Sigmoid colon (tissue), 7 donors: ENCODE results near the gene MBNL1. TPM values are rescaled to one million over a fixed set of nuclear protein-coding genes. Genes with fewer than 3 reads are reported as not detected.

Experiments
- DNase-seq: peaks from one replicate; pipeline ENCODE4 v3.0.0-alpha.2; 2019
- H3K27ac ChIP-seq, 4 donors: fragments of 200-600 bp; sonication (generic); one replicate each; pipeline ENCODE4 v1.5.1; 2016 to 2019; ENCODE audit warnings: mild to moderate bottlenecking in 1 of 4
- H3K27me3 ChIP-seq, 3 donors: fragments of 200-600 bp; sonication (generic); one replicate each; pipeline ENCODE4 v1.5.1; 2019; ENCODE audit warnings: mild to moderate bottlenecking in 1 of 3
- H3K36me3 ChIP-seq, 4 donors: fragments of 200-600 bp; sonication (generic); one replicate each; pipeline ENCODE4 v1.5.1; 2016 to 2019
- H3K4me1 ChIP-seq, 4 donors: fragments of 200-600 bp; sonication (generic); one replicate each; pipeline ENCODE4 v1.5.1; 2017 to 2019
- H3K4me3 ChIP-seq, 4 donors: fragments of 200-600 bp; sonication (generic); one replicate each; pipeline ENCODE4 v1.5.1; 2017 to 2019; ENCODE audit warnings: mild to moderate bottlenecking in 2 of 4, moderate library complexity in 1 of 4
- H3K9me3 ChIP-seq, 4 donors: fragments of 200-600 bp in 3 of 4; sonication (generic) in 3 of 4; one replicate each; pipeline versions ENCODE4 v1.5.1 to v1.6.1; 2013 to 2019
- EP300 ChIP-seq, 4 donors: sonication (generic); formaldehyde crosslinking; IDR thresholded peaks; one replicate each; pipeline ENCODE4 v1.6.1; 2017; ENCODE audit warnings: antibody characterized with exemption in 4 of 4
- POLR2A ChIP-seq, 2 donors: fragments of 450-650 bp; IDR thresholded peaks; one replicate each; pipeline ENCODE4 v1.6.1; 2016; ENCODE audit warnings: antibody characterized with exemption in 2 of 2, mild to moderate bottlenecking in 2 of 2, moderate library complexity in 2 of 2
- POLR2AphosphoS5 ChIP-seq, 4 donors: sonication (generic); formaldehyde crosslinking; IDR thresholded peaks; one replicate each; pipeline ENCODE4 v1.6.1; 2017; ENCODE audit warnings: antibody characterized with exemption in 4 of 4
- WGBS, 2 donors: extraction: QIAGEN DNeasy Blood & Tissue Kit; methylation state at CpG; one replicate each; pipeline ENCODE4 v1.1.7; 2013; 5-methylcytosine and 5-hydroxymethylcytosine counted together
- intact Hi-C: fragments of 100-400 bp; cut with DNase I; formaldehyde crosslinking; loops from one replicate; pipeline ENCODE4 v1.15.1; 2023
- polyA plus RNA-seq, 3 donors: library from polyadenylated mRNA; stranded (reverse); fragments of 200-250 nt; gene quantifications; one replicate each; pipeline ENCODE4 v1.2.3, GENCODE V29; 2013
- total RNA-seq, 4 donors: library from RNA; depleted of rRNA; stranded (reverse); fragments of >200 nt; gene quantifications; one replicate each; pipeline ENCODE4 v1.1.0, GENCODE V29; 2016
- TF ChIP-seq, protein P1 (sequence below), 4 experiments: fragments of 450-650 bp in 3 of 4; fragments of 200-600 bp in 1 of 4; IDR thresholded peaks; one replicate each; pipeline ENCODE4 v1.5.1; 2016 to 2019; ENCODE audit warnings: antibody characterized with exemption in 4 of 4, mild to moderate bottlenecking in 3 of 4, moderate library complexity in 2 of 4
- donor health status: healthy with polysubstance abuse.
- donor health status: Bipolar disorder and iron deficiency.
- donor health status: healthy.

MBNL1 gene
- total and polyA plus RNA-seq, 7 donors = 60.5 to 898 (median 602) TPM

DNA sequence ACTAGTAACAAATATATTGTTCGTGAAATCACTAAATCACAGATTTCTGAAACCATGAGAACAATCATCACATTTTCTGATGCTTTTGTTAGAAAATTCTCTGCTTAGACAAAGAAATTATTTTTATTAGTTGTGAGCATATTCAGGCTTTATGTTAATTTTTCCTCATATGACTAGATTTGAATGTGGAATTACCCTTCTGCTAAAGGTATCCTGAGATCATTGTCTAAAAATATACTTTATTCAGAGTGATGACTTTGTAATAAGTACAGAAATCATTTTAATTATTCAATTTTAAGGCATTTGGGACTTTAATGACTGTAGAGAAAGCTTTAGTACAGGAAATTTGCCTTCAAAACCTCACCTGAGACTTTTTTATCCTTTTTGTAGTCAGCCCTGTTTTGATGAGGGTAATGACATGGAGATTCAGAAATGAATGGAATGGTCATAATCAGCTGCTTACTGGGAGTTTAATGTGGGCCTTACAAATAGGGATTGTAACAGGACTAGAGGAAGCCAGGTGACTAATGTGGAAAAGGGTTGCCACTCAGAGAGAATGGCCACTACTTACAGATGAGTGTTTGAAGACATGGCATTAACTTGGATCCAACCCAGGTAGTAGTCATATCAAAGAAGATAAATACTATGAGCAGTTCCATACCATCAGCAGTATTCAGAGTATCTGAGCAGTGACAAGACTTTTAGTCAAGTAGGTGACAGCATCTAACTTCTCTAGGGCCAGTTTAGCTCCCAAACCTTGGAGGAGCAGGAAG, 148.3 kb downstream of the MBNL1 start:
- Histone ChIP-seq H3K27ac (peak overlapping the region in 3 of 4 donors; percentile 18 to 24 (median 19)), H3K4me1 (peaks cover 0 to 45% (median 27%) of the 10 kb centered on the region in 4 donors)
- intact Hi-C loops = no loop called here

DNA sequence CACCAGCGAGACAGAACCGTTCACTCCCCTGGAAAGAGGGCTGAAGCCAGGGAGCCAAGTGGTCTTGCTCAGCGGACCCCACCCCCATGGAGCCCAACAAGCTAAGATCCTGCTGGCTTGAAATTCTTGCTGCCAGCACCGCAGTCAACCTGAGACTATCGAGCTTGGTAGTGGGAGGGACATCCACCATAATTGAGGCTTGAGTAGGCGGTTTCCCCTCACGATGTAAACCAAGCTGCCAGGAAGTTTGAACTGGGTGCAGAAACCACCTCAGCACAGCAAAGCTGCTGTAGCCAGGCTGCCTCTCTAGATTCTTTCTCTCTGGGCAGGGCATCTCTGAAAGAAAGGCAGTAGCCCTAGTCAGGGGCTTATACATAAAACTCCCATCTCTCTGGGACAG, 151.0 kb downstream of the MBNL1 start:
- no peak overlapping the region for H3K27ac ChIP-seq
- TF ChIP-seq, protein P1, sequence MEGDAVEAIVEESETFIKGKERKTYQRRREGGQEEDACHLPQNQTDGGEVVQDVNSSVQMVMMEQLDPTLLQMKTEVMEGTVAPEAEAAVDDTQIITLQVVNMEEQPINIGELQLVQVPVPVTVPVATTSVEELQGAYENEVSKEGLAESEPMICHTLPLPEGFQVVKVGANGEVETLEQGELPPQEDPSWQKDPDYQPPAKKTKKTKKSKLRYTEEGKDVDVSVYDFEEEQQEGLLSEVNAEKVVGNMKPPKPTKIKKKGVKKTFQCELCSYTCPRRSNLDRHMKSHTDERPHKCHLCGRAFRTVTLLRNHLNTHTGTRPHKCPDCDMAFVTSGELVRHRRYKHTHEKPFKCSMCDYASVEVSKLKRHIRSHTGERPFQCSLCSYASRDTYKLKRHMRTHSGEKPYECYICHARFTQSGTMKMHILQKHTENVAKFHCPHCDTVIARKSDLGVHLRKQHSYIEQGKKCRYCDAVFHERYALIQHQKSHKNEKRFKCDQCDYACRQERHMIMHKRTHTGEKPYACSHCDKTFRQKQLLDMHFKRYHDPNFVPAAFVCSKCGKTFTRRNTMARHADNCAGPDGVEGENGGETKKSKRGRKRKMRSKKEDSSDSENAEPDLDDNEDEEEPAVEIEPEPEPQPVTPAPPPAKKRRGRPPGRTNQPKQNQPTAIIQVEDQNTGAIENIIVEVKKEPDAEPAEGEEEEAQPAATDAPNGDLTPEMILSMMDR (IDR thresholded peaks at IDR 0.05) = no peak
- TF ChIP-seq POLR2AphosphoS5 (IDR thresholded peaks at IDR 0.05) (no peak), POLR2A (IDR thresholded peaks at IDR 0.05) (no peak), EP300 (IDR thresholded peaks at IDR 0.05) (no peak)
- H3K4me1 ChIP-seq = peaks cover 0 to 25% (median 12%) of the 10 kb centered on the region in 4 donors
- intact Hi-C loops = no loop called here
- 91 to 95% methylated on average over 7 of the region's 7 CpGs for WGBS, 2 donors
- peaks cover 22 to 63% (median 31%) of the 10 kb centered on the region in 4 donors for H3K36me3 ChIP-seq
- no peaks in the 10 kb centered on the region for H3K27me3 ChIP-seq
- no peak for DNase-seq
- H3K4me3 ChIP-seq = no peak overlapping the region
- no peaks in the 10 kb centered on the region for H3K9me3 ChIP-seq

More for the DNA sequence above, 148.3 kb downstream of the MBNL1 start:
- no peaks in the 10 kb centered on the region for H3K27me3 ChIP-seq
- peaks cover 22 to 65% (median 31%) of the 10 kb centered on the region in 4 donors for H3K36me3 ChIP-seq
- H3K4me3 ChIP-seq = no peak overlapping the region
- 96 to 98% methylated on average over 1 of the region's 1 CpG for WGBS, 2 donors
- no peaks in the 10 kb centered on the region for H3K9me3 ChIP-seq
- TF ChIP-seq, protein P1 (IDR thresholded peaks at IDR 0.05) = no peak
- no peak for DNase-seq

DNA sequence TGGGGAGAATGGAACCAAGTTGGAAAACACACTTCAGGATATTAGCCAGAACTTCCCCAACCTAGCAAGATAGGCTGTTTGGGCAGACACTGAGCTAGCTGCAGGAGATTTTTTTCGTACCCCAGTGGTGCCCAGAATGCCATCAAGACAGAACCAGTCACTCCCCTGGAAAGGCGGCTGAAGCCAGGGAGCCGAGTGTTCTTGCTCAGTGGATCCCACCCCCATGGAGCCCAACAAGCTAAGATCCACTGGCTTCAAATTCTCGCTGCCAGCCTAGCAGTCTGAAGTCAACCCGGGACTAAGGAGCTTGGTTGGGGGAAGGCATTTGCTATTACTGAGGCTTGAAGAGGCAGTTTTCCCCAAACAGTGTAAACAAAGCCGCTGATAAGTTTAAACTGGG, 152.4 kb downstream of the MBNL1 start:
- Histone ChIP-seq H3K9me3 (no peaks in the 10 kb centered on the region), H3K4me1 (peaks cover 0 to 31% (median 10%) of the 10 kb centered on the region in 4 donors), H3K27me3 (no peaks in the 10 kb centered on the region), H3K27ac (peak overlapping the region; percentile 6 to 48 (median 6)), H3K36me3 (peaks cover 22 to 49% (median 26%) of the 10 kb centered on the region in 4 donors), H3K4me3 (no peak overlapping the region)
- intact Hi-C loops = no loop called here
- no peak for DNase-seq
- 97% methylated on average over 6 of the region's 6 CpGs for WGBS, 2 donors
- TF ChIP-seq POLR2AphosphoS5 (IDR thresholded peaks at IDR 0.05) (peak in 2 of 4 donors; percentile 12 to 24), POLR2A (IDR thresholded peaks at IDR 0.05) (no peak)

DNA sequence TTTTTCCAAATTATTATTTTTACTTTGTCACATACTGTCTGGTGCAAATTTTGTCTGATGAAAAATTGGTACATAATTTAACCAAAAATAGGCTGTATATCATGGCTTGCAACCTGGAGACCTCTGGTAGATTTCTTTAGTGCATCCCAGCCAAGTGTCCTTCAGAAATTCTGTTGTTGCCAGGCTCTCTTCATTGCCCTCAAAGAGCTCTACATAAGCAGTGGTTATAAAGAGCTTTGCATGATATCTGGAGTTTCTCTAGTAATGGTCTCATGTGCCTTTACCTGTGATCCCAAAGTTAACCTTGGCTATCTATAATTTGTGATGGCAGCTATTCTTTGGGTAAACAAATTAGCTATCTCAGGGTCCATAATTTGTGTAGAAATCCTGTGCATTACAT, 157.7 kb downstream of the MBNL1 start:
- Histone ChIP-seq H3K27me3 (no peaks in the 10 kb centered on the region), H3K36me3 (peaks cover 0 to under 1% (median 0%) of the 10 kb centered on the region in 4 donors), H3K27ac (peak overlapping the region; percentile 39 to 70 (median 58)), H3K4me3 (no peak overlapping the region), H3K4me1 (peaks cover 0 to 55% (median 29%) of the 10 kb centered on the region in 4 donors), H3K9me3 (no peaks in the 10 kb centered on the region)
- intact Hi-C loops = no loop called here
- no peak for DNase-seq
- TF ChIP-seq POLR2AphosphoS5 (IDR thresholded peaks at IDR 0.05) (no peak), EP300 (IDR thresholded peaks at IDR 0.05) (no peak), POLR2A (IDR thresholded peaks at IDR 0.05) (no peak)
- TF ChIP-seq, protein P1 (IDR thresholded peaks at IDR 0.05) = no peak

DNA sequence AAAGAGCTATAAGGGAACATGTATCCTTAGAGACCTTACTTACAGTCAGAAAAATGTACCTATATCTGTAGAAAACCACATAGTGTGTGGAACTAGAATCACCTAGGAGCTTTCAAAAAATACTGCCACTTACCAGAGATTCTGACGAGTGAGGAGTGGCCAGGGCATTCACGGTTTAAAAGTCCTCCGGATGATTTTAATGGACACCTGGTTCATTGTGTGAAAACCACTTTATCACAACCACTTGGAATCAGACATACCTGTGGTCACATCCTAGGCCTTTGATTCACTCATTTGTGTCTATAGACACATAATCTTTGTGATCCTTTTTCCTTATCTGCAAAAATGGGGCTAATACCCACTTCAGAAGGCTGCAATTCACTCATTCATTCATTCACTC, 159.8 kb downstream of the MBNL1 start:
- no peak overlapping the region for H3K4me3 ChIP-seq
- H3K36me3 ChIP-seq = peaks cover 0 to 12% (median 6%) of the 10 kb centered on the region in 4 donors
- no peak for DNase-seq
- H3K27me3 ChIP-seq = no peaks in the 10 kb centered on the region
- H3K4me1 ChIP-seq = peaks cover 0 to 55% (median 27%) of the 10 kb centered on the region in 4 donors
- intact Hi-C loops = no loop called here
- TF ChIP-seq POLR2A (IDR thresholded peaks at IDR 0.05) = no peak
- TF ChIP-seq EP300 (IDR thresholded peaks at IDR 0.05) = no peak
- no peak for TF ChIP-seq POLR2AphosphoS5 (IDR thresholded peaks at IDR 0.05)
- TF ChIP-seq, protein P1 (IDR thresholded peaks at IDR 0.05) = no peak
- 94 to 95% methylated on average over 3 of the region's 3 CpGs for WGBS, 2 donors
- no peaks in the 10 kb centered on the region for H3K9me3 ChIP-seq
- H3K27ac ChIP-seq = peak overlapping the region in 3 of 4 donors; percentile 11 to 44 (median 38)
